Measurements from ENCODE around the gene SPHK1.
"Not testable (repeated sequence)": the region's sequence is repeated elsewhere in the genome, so short reads cannot be mapped to it uniquely, and the experiment has no call there.

SPHK1 gene

GRCh38 chr17:76353004-76353598 is 31.3 kb upstream of the SPHK1 start:
- Histone ChIP-seq H3K27ac (ENCODE audit: low read depth, low read length) (peak overlapping the region; percentile 87), H3K79me2 (ENCODE audit: control insufficient read depth, insufficient read depth, low read length, unreplicated experiment) (peaks cover 27% of the 10 kb centered on the region), H3K36me3 (ENCODE audit: insufficient read depth, low read length) (no peaks in the 10 kb centered on the region), H3K27me3 (ENCODE audit: insufficient read depth, low read length) (no peaks in the 10 kb centered on the region), H3K4me1 (ENCODE audit: control insufficient read depth, insufficient read depth, low read length, unreplicated experiment) (peaks cover 9% of the 10 kb centered on the region), H2AFZ (ENCODE audit: low read length, unreplicated experiment) (peak overlapping the region; percentile 63), H3K4me3 (ENCODE audit: low read depth, low read length) (peak overlapping the region; percentile 84)

GRCh38 chr17:76353599-76354316 is 30.7 kb upstream of the SPHK1 start, which contains the start of gene PRPSAP1:
TSS of gene PRPSAP1 (minus strand) at chr17:76353916. CDS start at chr17:76353703, 213 bp downstream.
- peaks cover 27% of the 10 kb centered on the region for H3K79me2 ChIP-seq (ENCODE audit: control insufficient read depth, insufficient read depth, low read length, unreplicated experiment)
- H3K4me1 ChIP-seq (ENCODE audit: control insufficient read depth, insufficient read depth, low read length, unreplicated experiment): peaks cover 9% of the 10 kb centered on the region
- no peaks in the 10 kb centered on the region for H3K36me3 ChIP-seq (ENCODE audit: insufficient read depth, low read length)
- no peaks in the 10 kb centered on the region for H3K27me3 ChIP-seq (ENCODE audit: insufficient read depth, low read length)
- H3K4me3 ChIP-seq (ENCODE audit: low read depth, low read length): peak within 1 kb of the TSS; percentile 84
- H3K27ac ChIP-seq (ENCODE audit: low read depth, low read length): peak within 1 kb of the TSS; percentile 87
- peak within 1 kb of the TSS; percentile 83 for H2AFZ ChIP-seq (ENCODE audit: low read length, unreplicated experiment)

GRCh38 chr17:76354317-76354729 is 30.1 kb upstream of the SPHK1 start:
- H3K27me3 ChIP-seq (ENCODE audit: insufficient read depth, low read length): no peaks in the 10 kb centered on the region
- peaks cover 9% of the 10 kb centered on the region for H3K4me1 ChIP-seq (ENCODE audit: control insufficient read depth, insufficient read depth, low read length, unreplicated experiment)
- peak overlapping the region; percentile 83 for H2AFZ ChIP-seq (ENCODE audit: low read length, unreplicated experiment)
- peak overlapping the region; percentile 84 for H3K4me3 ChIP-seq (ENCODE audit: low read depth, low read length)
- peak overlapping the region; percentile 87 for H3K27ac ChIP-seq (ENCODE audit: low read depth, low read length)
- H3K79me2 ChIP-seq (ENCODE audit: control insufficient read depth, insufficient read depth, low read length, unreplicated experiment): peaks cover 27% of the 10 kb centered on the region
- no peaks in the 10 kb centered on the region for H3K36me3 ChIP-seq (ENCODE audit: insufficient read depth, low read length)

- peak overlapping the region; percentile 9; the same call in 1 of the 2 replicates for H3K4me3 ChIP-seq (ENCODE audit: low read depth, low read length)
- H3K27me3 ChIP-seq (ENCODE audit: insufficient read depth, low read length): no peaks in the 10 kb centered on the region
- H3K36me3 ChIP-seq (ENCODE audit: insufficient read depth, low read length): no peaks in the 10 kb centered on the region
- H3K4me1 ChIP-seq (ENCODE audit: control insufficient read depth, insufficient read depth, low read length, unreplicated experiment): peaks cover 9% of the 10 kb centered on the region
- H3K79me2 ChIP-seq (ENCODE audit: control insufficient read depth, insufficient read depth, low read length, unreplicated experiment): peaks cover 27% of the 10 kb centered on the region
- no peak overlapping the region for H2AFZ ChIP-seq (ENCODE audit: low read length, unreplicated experiment)
- H3K27ac ChIP-seq (ENCODE audit: low read depth, low read length): no peak overlapping the region
These were observed 29.6 kb upstream of the SPHK1 start for GRCh38 chr17:76354747-76355310.

- H3K79me2 ChIP-seq (ENCODE audit: control insufficient read depth, insufficient read depth, low read length, unreplicated experiment): peaks cover 11% of the 10 kb centered on the region
- no peak overlapping the region; the same call in 1 of the 2 replicates for H3K4me3 ChIP-seq (ENCODE audit: low read depth, low read length)
- H3K27ac ChIP-seq (ENCODE audit: low read depth, low read length): no peak overlapping the region
- H3K36me3 ChIP-seq (ENCODE audit: insufficient read depth, low read length): no peaks in the 10 kb centered on the region
- H3K4me1 ChIP-seq (ENCODE audit: control insufficient read depth, insufficient read depth, low read length, unreplicated experiment): peaks cover 7% of the 10 kb centered on the region
- H2AFZ ChIP-seq (ENCODE audit: low read length, unreplicated experiment): peak overlapping the region; percentile 33
- no peaks in the 10 kb centered on the region for H3K27me3 ChIP-seq (ENCODE audit: insufficient read depth, low read length)
These were observed 27.5 kb upstream of the SPHK1 start for GRCh38 chr17:76356803-76357456.

- Histone ChIP-seq H3K36me3 (ENCODE audit: insufficient read depth, low read length) (no peaks in the 10 kb centered on the region), H2AFZ (ENCODE audit: low read length, unreplicated experiment) (peak overlapping the region; percentile 33), H3K4me1 (ENCODE audit: control insufficient read depth, insufficient read depth, low read length, unreplicated experiment) (peaks cover 8% of the 10 kb centered on the region), H3K79me2 (ENCODE audit: control insufficient read depth, insufficient read depth, low read length, unreplicated experiment) (peaks cover 7% of the 10 kb centered on the region), H3K4me3 (ENCODE audit: low read depth, low read length) (no peak overlapping the region), H3K27ac (ENCODE audit: low read depth, low read length) (no peak overlapping the region), H3K27me3 (ENCODE audit: insufficient read depth, low read length) (no peaks in the 10 kb centered on the region)
These were observed 26.7 kb upstream of the SPHK1 start for GRCh38 chr17:76357597-76358158.

GRCh38 chr17:76359375-76359774 is 25.0 kb upstream of the SPHK1 start:
- Histone ChIP-seq H2AFZ (ENCODE audit: low read length, unreplicated experiment) (no peak overlapping the region), H3K27me3 (ENCODE audit: insufficient read depth, low read length) (no peaks in the 10 kb centered on the region), H3K27ac (ENCODE audit: low read depth, low read length) (no peak overlapping the region), H3K4me3 (ENCODE audit: low read depth, low read length) (no peak overlapping the region), H3K79me2 (ENCODE audit: control insufficient read depth, insufficient read depth, low read length, unreplicated experiment) (no peaks in the 10 kb centered on the region), H3K36me3 (ENCODE audit: insufficient read depth, low read length) (no peaks in the 10 kb centered on the region), H3K4me1 (ENCODE audit: control insufficient read depth, insufficient read depth, low read length, unreplicated experiment) (peaks cover 8% of the 10 kb centered on the region)

GRCh38 chr17:76359776-76360175 is 24.6 kb upstream of the SPHK1 start:
- not testable (repeated sequence) for H3K79me2 ChIP-seq (ENCODE audit: control insufficient read depth, insufficient read depth, low read length, unreplicated experiment); H3K27ac ChIP-seq (ENCODE audit: low read depth, low read length); H3K4me1 ChIP-seq (ENCODE audit: control insufficient read depth, insufficient read depth, low read length, unreplicated experiment)

GRCh38 chr17:76360461-76360860 is 23.9 kb upstream of the SPHK1 start:
- Histone ChIP-seq H3K4me3 (ENCODE audit: low read depth, low read length) (no peak overlapping the region), H3K4me1 (ENCODE audit: control insufficient read depth, insufficient read depth, low read length, unreplicated experiment) (peaks cover 8% of the 10 kb centered on the region), H2AFZ (ENCODE audit: low read length, unreplicated experiment) (no peak overlapping the region), H3K27ac (ENCODE audit: low read depth, low read length) (no peak overlapping the region), H3K79me2 (ENCODE audit: control insufficient read depth, insufficient read depth, low read length, unreplicated experiment) (no peaks in the 10 kb centered on the region), H3K36me3 (ENCODE audit: insufficient read depth, low read length) (no peaks in the 10 kb centered on the region), H3K27me3 (ENCODE audit: insufficient read depth, low read length) (no peaks in the 10 kb centered on the region)

More at GRCh38 chr17:76359776-76360175, 24.6 kb upstream of the SPHK1 start:
- not testable (repeated sequence) for H3K27me3 ChIP-seq (ENCODE audit: insufficient read depth, low read length); H3K36me3 ChIP-seq (ENCODE audit: insufficient read depth, low read length); H2AFZ ChIP-seq (ENCODE audit: low read length, unreplicated experiment); H3K4me3 ChIP-seq (ENCODE audit: low read depth, low read length)

GRCh38 chr17:76363107-76363842 is 21.1 kb upstream of the SPHK1 start:
- Histone ChIP-seq H3K79me2 (ENCODE audit: control insufficient read depth, insufficient read depth, low read length, unreplicated experiment) (no peaks in the 10 kb centered on the region), H3K4me1 (ENCODE audit: control insufficient read depth, insufficient read depth, low read length, unreplicated experiment) (peaks cover 8% of the 10 kb centered on the region), H2AFZ (ENCODE audit: low read length, unreplicated experiment) (no peak overlapping the region), H3K4me3 (ENCODE audit: low read depth, low read length) (no peak overlapping the region), H3K36me3 (ENCODE audit: insufficient read depth, low read length) (no peaks in the 10 kb centered on the region), H3K27ac (ENCODE audit: low read depth, low read length) (no peak overlapping the region), H3K27me3 (ENCODE audit: insufficient read depth, low read length) (no peaks in the 10 kb centered on the region)

All from ACC112 (cell line).